GM19463 (cell line): ENCODE data around the gene SEMA3G.

Experiments used
- ATAC-seq: cut with Tn5 transposase; IDR thresholded peaks from one replicate; pipeline ENCODE4 v1.9.1; 2021; ENCODE audit warnings: mild to moderate bottlenecking, moderate library complexity; ENCODE audit not compliant: unreplicated experiment

Gene SEMA3G

DNA sequence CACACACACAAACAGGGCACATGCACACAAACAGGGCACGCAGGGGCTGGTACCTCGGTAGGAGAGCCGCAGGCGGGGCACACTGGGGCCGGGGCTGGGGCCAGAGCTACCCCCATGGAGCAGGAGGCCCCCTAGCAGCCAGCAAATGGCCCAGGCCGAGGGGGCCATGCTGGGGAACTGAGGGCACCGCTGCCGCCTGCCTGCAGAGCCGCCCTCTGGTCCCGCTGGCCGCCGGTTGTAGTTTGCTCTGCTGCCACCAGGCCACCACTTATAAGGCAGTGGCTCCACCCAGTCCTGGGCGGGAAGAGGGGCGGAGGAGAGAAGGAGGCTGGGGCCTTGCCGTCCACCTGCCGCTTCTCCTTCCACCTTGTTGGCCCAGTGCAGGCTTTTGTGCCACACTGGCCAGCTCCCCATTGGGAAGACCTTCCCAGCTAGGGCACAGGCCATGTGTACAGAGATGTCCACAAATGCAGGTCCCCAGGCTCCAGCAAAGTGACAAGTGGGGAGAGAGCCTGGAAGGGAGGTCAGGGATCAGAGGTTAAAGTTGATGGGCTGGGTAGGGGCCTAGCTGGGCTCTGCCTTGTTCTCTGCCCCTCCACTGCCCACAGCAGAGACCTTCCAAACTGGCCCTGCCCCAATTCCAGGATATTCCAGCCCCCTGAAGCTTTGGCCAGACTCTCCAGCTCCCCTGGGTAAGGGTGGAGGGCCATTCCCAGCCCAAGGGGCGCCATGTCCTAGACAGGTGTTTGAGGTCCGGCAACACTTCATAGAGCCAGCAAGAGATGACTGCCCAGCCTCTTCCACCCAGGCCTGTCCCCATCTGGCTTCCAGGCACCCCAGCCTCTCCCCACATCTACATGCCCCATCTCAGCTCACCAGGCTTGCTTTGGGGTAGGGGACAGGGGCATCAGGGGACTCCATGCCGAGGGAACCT lies at the start of gene SEMA3G:
SEMA3G (minus strand) TSS at position 244 of the 934 bp plus-strand sequence; CDS start at position 168, 76 bp downstream.
- ATAC-seq = peak; percentile 97

DNA sequence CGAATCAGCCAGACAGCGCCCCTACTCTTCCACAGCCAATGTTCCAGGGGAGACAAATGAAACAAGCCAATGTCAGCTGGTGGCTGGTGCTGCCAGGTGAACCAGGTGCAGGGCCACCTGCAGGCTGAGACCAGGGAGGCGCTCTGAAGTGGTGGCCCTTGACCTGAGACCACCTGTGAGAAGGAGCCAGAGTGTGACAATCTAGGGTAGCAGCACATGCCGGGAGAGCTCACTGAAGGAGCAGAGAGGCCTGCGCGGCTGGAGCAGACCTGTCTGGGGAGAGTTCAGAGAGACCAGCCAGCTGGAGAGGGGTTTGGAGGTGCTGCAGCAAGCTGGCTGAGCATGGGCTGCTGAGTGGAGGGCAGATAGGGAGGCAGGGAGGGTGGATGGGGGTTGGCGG lies 49.5 kb upstream of the SEMA3G start:
- ATAC-seq = no peak

DNA sequence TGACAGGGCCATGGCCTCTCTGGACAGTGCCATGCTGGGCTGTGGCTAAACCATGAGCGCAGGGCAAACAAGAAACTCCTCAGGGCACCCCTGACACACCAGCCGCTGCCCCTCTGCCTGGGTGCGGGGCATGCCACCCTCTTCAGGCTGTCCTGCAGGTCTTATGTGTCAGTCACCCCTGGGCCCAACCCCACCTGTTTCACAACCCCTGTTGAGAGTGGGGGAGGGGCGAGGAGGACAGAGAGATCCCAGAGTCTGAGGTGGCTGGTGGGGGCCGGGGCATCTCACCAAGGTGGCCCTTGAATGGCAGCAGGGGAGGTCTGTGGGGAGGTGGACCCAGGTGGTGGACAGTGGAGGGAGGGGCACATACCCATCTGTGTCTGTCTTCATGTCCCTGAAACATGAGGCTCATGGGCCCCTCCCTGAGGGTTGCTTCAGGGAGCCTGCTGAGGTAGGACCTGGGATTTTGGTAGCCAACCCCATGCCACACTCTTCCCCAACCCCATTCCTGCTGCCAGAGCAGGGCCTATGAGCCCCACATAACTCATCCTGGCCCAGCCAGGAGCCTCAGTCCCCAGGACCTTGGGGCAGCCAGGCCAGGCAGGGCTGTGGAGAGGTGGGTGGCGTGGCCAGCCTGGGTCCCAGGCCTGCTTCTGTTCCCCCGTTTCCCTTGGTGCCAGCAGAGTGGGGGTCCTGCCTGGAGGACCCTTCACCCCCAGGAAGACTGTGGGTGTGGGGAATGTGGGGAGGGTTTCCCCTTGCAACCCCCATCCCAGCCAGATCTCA lies 48.5 kb upstream of the SEMA3G start:
- ATAC-seq = no peak

DNA sequence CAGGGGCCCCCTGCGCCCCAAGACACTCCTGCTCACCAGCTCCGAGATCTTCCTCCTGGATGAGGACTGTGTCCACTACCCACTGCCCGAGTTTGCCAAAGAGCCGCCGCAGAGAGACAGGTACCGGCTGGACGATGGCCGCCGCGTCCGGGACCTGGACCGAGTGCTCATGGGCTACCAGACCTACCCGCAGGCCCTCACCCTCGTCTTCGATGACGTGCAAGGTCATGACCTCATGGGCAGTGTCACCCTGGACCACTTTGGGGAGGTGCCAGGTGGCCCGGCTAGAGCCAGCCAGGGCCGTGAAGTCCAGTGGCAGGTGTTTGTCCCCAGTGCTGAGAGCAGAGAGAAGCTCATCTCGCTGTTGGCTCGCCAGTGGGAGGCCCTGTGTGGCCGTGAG lies 47.2 kb upstream of the SEMA3G start:
- no peak for ATAC-seq

DNA sequence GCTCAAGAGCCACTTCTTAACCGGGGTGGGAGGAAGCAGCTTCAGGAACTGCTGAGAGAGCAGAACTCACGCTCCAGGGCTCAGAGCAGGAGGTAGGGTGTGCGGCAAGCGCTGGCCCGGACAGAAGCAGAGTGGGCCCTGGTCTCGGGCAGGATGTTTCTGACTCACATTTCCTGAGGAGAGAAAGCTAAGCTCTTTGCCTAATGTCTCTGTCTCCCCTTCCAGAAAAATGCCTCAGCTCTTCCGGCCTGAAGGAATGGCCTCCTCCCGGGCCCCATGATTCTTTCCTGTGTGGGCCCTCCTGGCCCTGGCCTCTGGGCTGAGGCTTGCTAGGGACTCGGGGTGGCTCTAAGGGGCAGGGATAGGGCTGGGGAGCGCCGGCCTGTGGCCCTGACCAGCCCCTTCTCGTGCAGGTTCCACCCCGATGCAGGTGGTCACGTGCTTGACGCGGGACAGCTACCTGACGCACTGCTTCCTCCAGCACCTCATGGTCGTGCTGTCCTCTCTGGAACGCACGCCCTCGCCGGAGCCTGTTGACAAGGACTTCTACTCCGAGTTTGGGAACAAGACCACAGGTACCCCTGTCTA lies 46.1 kb upstream of the SEMA3G start:
- no peak for ATAC-seq

DNA sequence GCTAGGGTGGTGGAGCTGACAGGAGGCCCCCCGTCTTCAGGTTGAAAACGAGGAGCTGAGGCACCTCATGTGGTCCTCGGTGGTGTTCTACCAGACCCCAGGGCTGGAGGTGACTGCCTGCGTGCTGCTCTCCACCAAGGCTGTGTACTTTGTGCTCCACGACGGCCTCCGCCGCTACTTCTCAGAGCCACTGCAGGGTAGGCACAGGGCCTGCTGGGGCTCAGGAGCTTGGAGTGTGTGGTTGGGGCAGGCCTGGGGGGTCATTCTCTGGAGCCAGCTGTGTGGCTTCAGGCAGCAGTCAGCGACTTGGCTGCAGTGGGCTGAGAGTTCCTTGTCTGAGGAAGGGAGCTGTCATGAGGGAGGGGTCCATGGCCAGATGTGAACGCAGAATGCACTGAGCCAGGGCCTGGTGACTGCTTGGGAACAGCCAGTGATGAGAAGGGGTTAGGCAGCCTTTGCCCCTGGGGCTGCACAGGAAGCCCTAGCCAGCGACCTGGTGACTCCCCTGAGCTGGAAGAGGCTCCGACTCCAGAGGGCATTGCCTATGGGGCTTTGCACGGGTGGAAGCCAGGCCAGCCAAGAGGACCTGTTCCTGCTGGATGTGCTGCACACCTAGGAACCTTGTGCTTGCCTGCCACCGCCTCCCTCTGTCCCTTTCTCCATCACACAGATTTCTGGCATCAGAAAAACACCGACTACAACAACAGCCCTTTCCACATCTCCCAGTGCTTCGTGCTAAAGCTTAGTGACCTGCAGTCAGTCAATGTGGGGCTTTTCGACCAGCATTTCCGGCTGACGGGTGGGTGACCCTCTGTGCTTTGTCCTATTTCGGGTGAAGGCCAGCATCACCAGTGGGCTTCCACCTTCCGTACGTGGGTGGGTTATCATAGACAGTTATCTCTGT lies 45.4 kb upstream of the SEMA3G start:
- ATAC-seq = no peak

DNA sequence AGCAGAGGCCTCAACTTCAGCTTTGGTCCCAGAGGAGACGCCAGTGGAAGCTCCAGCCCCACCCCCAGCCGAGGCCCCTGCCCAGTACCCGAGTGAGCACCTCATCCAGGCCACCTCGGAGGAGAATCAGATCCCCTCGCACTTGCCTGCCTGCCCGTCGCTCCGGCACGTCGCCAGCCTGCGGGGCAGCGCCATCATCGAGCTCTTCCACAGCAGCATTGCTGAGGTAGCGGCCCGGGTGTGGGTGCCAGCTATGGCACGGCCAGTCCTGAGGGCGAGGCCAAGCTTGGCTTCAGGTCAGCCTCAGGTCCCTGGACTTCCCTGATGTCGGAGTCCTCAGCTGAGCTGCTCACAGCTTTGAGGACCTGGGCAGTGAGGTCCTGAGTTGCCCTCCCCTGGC lies 44.5 kb upstream of the SEMA3G start:
- ATAC-seq = no peak

DNA sequence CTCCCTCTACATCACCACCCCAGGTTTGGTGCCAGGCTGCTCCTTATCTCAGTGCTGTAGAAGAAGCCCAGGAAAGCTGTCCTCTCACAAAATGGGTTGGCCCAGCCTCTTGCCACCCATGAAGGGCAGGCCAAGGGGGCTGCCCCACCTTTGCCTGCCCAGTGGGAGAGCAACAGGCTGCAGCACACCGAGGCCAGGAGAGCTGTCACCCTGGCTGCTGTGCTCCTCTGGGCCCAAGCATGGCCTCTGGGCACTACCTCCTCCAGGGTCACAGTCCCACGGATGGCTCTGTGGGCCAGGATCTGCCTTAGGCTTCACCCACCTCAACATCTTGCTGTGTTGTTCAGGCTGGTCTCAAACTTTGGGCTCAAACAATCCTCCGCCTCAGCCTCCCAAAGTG lies 43.8 kb upstream of the SEMA3G start:
- no peak for ATAC-seq

DNA sequence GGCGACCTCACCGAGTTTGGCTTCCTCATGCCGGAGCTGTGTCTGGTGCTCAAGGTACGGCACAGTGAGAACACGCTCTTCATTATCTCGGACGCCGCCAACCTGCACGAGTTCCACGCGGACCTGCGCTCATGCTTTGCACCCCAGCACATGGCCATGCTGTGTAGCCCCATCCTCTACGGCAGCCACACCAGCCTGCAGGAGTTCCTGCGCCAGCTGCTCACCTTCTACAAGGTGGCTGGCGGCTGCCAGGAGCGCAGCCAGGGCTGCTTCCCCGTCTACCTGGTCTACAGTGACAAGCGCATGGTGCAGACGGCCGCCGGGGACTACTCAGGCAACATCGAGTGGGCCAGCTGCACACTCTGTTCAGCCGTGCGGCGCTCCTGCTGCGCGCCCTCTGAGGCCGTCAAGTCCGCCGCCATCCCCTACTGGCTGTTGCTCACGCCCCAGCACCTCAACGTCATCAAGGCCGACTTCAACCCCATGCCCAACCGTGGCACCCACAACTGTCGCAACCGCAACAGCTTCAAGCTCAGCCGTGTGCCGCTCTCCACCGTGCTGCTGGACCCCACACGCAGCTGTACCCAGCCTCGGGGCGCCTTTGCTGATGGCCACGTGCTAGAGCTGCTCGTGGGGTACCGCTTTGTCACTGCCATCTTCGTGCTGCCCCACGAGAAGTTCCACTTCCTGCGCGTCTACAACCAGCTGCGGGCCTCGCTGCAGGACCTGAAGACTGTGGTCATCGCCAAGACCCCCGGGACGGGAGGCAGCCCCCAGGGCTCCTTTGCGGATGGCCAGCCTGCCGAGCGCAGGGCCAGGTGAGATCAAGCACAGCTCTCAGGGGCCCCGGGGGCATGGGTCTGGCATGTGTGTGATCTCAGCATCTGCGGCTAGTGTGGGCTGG lies 43.1 kb upstream of the SEMA3G start:
- no peak for ATAC-seq

DNA sequence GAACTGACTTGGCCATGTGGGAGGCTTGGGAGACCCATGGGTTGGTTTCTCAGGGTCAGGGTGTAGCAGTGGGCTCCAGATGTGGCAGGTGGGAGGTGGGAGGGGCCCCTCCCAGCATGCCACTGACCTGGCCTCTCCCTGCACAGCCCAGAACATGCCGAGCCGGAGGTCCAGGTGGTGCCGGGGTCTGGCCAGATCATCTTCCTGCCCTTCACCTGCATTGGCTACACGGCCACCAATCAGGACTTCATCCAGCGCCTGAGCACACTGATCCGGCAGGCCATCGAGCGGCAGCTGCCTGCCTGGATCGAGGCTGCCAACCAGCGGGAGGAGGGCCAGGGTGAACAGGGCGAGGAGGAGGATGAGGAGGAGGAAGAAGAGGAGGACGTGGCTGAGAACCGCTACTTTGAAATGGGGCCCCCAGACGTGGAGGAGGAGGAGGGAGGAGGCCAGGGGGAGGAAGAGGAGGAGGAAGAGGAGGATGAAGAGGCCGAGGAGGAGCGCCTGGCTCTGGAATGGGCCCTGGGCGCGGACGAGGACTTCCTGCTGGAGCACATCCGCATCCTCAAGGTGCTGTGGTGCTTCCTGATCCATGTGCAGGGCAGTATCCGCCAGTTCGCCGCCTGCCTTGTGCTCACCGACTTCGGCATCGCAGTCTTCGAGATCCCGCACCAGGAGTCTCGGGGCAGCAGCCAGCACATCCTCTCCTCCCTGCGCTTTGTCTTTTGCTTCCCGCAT lies 42.3 kb upstream of the SEMA3G start:
- no peak for ATAC-seq

DNA sequence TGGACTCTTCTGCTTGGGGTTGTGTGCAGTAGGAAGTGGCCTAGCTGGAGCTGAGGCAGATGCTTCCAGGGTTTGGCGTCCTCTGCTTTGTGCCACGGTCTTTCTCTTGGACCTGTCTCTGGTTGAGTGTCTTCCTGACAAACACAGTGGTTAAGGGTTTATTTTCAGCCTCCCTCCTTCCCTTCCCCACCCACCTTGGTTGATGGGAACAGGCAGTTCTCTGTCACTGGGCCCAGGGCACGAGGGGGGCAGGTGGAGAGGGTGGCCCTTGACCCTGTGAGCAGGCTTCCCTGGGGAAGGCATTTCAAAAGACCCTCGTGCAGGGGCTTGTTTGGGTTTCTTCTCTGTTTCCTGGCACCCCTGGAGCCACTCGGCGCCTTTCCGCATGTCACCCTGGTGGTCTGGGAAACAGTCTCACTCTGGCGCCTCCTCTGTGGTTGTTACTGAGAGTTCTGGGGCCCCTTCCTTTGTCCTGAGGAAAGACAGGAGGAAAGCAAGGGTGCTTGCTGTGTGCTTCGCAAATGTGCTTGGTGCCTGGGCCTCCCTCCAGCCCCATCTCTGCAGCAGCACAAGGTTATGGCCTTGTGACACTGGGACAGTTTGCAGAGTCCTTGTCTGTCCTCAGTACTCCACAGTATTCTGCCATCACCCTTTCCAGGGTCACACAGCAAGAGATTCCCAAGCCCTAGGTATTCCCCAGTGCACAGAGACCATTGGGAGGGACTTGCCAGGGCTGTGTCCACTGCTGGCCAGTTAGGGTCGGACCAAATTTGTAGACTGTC lies 40.0 kb upstream of the SEMA3G start:
- no peak for ATAC-seq

DNA sequence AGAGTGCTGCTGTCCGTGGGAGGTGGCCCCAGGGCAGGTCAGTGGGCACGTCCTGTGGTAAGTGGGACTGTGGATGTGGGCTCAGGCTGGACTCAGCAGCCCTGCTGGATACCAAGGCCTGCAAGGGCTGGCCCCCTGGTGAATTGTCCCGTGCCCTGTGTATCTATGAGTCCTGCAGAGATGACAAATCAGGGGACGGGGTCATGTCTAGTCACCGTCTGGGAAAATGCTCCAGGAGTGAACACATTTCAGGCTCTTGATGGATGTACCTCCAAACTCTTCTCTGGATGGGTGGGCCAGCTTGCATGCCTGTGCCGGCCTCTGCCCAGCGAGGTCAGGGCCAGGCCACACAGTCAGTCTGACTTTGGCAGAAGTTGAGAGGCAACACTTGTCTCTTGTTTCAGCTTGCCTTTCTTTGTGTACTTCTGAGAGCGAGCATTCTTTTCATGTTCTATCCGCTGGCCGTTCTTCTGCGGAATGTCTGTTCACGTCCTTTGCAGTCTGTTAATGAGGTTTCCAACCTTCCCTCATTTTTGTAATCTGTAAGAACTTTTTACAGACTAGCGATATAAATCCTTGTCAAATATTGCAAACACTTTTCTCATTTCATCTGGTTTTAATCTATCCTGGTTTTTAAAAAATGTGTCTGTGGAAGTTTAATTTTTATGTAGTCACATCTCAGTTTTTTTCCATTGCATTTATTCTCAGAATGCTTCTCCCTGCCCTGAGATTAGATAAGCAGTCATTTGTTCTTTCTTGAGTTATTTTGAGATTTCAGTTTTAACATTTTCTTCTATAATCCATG lies 38.9 kb upstream of the SEMA3G start:
- ATAC-seq = no peak

DNA sequence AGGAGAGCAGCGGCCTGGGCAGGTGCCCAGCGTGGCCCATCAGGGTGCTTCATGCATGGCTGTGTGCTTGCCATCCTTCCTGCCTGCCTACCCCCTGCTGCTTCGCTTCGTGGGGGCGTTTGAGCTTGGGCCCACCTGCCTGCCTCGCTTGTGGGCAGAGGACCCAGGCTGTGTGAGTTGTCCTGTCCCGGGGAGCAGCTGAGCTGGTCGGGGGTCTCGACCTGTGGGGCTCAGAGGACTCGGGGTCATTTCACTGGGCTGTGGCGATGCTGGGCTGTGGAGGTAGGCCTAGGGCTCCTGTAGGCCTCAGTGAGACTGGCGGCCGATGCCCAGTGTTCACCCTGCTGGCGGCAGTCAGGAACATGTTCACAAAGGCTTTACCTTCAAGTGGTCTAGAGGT lies 38.2 kb upstream of the SEMA3G start:
- ATAC-seq = no peak

DNA sequence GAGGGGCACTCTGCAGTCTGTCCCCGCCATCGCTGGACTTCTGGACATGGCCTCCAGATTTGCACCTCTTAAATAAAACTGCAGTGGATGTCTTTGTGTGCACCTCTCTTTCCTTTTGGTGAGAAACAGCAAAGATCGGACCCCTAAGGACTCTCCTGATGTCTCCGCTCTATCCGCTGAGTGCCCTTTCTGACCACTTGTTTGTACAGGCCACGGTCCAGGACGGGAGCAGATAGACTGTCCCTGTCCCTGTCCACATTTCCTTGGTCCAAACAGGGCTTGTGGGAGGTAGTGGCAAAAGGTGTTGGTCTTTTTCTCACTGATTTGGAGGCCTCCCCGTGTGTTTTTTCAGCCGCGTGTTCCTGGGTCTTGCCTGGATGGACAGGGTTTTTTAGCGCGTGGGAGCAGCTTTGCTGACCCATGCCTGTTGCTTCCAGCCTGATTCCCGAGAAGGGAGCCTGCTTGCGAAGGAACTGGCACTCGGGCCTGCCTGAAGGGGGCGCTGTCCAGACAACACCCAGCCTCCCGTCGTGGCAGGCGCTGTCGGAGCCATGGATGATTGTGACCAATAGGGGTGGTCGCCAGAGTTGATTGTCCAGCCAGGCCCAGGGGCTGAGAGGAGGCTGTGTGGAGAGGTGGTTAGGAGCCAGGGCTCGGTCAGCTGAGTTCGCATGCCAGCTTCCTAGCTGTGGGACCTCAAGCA lies 37.1 kb upstream of the SEMA3G start:
- ATAC-seq = no peak

DNA sequence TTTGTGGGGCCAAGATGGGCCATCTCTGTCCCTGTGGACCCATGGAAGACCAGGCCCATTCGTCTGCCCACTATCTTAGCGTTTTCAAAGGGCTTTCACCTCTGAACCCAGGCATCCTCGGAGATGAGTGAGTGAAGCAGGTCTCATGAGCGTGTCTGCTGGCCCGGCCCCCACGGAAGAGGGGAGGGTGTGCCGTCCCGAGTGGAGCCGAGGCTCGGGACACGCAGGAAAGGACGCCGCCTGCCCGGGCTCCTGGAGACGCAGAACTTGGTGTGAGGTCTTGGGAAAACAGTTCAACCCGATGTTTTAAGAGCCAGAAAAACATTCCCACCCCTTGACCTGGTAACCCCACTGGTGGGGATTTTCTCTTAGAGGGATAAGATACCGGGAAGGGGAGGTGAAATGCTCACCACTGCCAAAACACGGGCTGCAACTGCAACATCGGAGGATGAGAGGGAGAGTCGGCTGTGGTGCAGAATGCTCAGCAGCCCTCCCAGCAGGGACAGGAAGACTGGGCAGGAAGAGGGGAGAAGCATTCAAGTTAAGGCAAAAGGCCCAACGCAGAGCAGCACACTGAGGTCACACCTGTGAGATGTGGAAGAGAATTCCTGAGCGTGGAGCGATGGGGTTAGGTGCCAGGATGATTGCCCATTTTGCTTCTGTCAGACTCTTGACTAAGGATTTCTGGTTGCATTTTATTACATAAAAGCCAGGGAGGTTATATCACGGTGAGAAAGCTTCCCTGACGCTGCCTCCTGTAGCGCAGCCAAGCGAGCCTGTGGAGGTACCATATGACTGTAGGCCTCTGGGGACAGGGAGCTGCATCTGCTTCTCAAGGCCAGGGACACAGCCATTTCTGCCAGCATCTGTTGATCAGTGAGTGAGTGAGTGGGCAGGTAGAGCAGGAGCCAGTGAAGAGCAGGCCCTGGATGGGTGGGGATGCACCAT lies 36.1 kb upstream of the SEMA3G start:
- ATAC-seq = no peak
